ENCODE measurements around the gene DTD2.

DNA sequence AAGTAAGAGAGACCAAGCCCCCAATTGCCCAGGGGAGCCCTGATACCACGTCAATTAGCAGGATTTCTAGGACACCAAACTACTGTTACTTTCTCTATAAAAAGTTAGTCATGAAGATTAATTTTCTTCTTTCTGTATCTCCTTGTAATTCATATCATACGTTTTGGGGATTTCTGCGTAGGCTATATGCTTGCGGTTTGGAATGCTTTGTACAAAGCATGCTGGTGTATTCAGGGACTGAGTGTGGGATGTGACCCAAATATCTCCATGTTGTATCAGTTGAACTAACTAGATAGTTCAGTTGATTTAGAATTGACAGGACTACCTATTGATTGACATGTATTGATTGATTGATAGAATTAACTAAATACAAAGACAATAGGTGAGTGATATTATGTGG, 22.9 kb upstream of the DTD2 start:
- TF ChIP-seq, protein P1, sequence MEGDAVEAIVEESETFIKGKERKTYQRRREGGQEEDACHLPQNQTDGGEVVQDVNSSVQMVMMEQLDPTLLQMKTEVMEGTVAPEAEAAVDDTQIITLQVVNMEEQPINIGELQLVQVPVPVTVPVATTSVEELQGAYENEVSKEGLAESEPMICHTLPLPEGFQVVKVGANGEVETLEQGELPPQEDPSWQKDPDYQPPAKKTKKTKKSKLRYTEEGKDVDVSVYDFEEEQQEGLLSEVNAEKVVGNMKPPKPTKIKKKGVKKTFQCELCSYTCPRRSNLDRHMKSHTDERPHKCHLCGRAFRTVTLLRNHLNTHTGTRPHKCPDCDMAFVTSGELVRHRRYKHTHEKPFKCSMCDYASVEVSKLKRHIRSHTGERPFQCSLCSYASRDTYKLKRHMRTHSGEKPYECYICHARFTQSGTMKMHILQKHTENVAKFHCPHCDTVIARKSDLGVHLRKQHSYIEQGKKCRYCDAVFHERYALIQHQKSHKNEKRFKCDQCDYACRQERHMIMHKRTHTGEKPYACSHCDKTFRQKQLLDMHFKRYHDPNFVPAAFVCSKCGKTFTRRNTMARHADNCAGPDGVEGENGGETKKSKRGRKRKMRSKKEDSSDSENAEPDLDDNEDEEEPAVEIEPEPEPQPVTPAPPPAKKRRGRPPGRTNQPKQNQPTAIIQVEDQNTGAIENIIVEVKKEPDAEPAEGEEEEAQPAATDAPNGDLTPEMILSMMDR (conservative IDR thresholded peaks at IDR 0.05; ENCODE audit: low read depth, low read length), result no peak
- no peak for TF ChIP-seq EZH2 (IDR thresholded peaks at IDR 0.05; ENCODE audit: borderline replicate concordance, low read depth, low read length, poor library complexity, severe bottlenecking)

Data from A673 (cell line).